WTC11 (cell line): ENCODE data around the gene LRRIQ4.

Experiments used
- CTCF ChIP-seq: fragments of 200-600 bp; IDR thresholded peaks from 2 replicates; pipeline ENCODE4 v1.8.0; 2022; ENCODE audit warnings: antibody characterized with exemption
- ZNF423 ChIP-seq: fragments of 250-450 bp; sonication (Bioruptor Pico); IDR thresholded peaks from 2 replicates; pipeline ENCODE4 v2.1.2; 2022; ENCODE audit warnings: mild to moderate bottlenecking, moderate library complexity

DNA sequence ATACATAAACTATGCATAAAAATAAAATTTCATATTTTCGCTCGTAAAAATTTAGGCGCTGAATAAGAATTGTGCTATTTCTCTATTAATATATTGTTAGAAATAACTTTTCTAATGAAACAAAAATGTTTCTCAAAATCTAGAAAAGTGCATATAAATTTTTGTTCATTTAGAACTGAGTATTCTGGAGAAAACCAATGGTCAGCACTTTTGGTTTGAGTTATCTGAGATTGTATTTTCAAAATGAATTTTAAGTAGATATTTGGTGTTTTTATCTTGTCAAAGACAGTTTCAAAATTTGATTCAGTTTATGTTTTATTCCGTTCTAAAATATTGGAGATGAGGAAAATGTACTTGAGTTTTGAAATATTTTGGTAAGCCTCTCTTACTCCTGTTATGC is 25.6 kb upstream of the LRRIQ4 start:
- TF ChIP-seq CTCF = no peak
- TF ChIP-seq ZNF423 (CRISPR knock-in tag) = no peak
